ENCODE results near the gene FNDC11. TPM values are rescaled to one million over a fixed set of nuclear protein-coding genes. Genes with fewer than 3 reads are reported as not detected.

FNDC11 gene
- total and polyA plus RNA-seq, 2 of the 13 experiments (the other 11 are each of a cell fraction or from before 2014, with no cell fraction given) = 0.07 TPM; not detected in 1

DNA sequence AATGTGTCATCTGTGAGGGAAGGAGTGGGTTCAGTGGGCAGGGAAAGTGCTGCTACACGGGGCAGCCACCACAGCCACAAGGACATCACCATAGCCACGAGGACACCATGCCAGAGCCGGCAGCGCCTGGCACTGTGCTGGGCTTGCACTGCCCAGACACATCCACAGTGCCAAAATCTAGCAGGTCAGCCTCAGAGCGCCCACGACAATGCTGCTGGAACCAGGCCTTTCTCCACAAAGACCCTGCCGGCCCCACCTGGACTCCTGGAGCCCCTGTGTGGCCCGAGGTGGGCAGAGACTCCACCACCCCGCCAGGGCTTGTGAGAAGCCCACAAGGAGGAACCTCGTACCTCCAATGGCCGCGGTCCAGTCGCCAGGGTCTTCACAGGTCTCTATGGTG is 38.7 kb downstream of the FNDC11 start:
- Histone ChIP-seq H3K4me3 (replicated peaks in 1 of 3; ENCODE audit: insufficient read depth in 1 of 3, low read depth in 2 of 3, low read length in 3 of 3) (no peak overlapping the region), H3K4me2 (ENCODE audit: low read depth, low read length) (no peak overlapping the region), H3K4me1 (ENCODE audit: insufficient read depth, low read length) (peaks cover 11% of the 10 kb centered on the region; the same call in 1 of the 2 replicates), H3K79me2 (ENCODE audit: insufficient read depth, low read length) (no peaks in the 10 kb centered on the region), H3K27me3 (ENCODE audit: control insufficient read depth in 1 of 2, insufficient read depth in 2 of 2, low read length in 2 of 2) (no peaks in the 10 kb centered on the region), H4K20me1 (ENCODE audit: insufficient read depth, low read length) (no peaks in the 10 kb centered on the region), H3K9ac (ENCODE audit: insufficient read depth, low read depth, low read length) (no peak overlapping the region), H3K27ac (ENCODE audit: extremely low read length, insufficient read depth, low read length) (no peak overlapping the region), H3K36me3 (replicated peaks in 1 of 2; ENCODE audit: control insufficient read depth in 1 of 2, insufficient read depth in 2 of 2, low read length in 2 of 2) (peaks cover 17 to 20% of the 10 kb centered on the region in 2 experiments; a peak in 4 of 5 replicates), H3K9me3 (ENCODE audit: low read length) (no peaks in the 10 kb centered on the region), H2AFZ (ENCODE audit: low read length) (no peak overlapping the region)
- BruUV-seq (replicated peaks) = no TSS peak
- intact Hi-C loops (cut with micrococcal nuclease; ENCODE audit: unreplicated experiment) (no loop called here), in situ Hi-C loops (cut with HindIII; ENCODE audit: extremely low pct_ligation_motif_present, low pct_unique_long_range_greater_than_20kb) (no loop called here)
- no peak for DNase-seq (ENCODE audit: low spot score)
- POLR2A ChIA-PET = no interaction called here
- WGBS (ENCODE audit: low lambda C conversion rate) = 91% methylated on average over 13 of the region's 13 CpGs
- no peak for ATAC-seq
- TF ChIP-seq, protein P1, sequence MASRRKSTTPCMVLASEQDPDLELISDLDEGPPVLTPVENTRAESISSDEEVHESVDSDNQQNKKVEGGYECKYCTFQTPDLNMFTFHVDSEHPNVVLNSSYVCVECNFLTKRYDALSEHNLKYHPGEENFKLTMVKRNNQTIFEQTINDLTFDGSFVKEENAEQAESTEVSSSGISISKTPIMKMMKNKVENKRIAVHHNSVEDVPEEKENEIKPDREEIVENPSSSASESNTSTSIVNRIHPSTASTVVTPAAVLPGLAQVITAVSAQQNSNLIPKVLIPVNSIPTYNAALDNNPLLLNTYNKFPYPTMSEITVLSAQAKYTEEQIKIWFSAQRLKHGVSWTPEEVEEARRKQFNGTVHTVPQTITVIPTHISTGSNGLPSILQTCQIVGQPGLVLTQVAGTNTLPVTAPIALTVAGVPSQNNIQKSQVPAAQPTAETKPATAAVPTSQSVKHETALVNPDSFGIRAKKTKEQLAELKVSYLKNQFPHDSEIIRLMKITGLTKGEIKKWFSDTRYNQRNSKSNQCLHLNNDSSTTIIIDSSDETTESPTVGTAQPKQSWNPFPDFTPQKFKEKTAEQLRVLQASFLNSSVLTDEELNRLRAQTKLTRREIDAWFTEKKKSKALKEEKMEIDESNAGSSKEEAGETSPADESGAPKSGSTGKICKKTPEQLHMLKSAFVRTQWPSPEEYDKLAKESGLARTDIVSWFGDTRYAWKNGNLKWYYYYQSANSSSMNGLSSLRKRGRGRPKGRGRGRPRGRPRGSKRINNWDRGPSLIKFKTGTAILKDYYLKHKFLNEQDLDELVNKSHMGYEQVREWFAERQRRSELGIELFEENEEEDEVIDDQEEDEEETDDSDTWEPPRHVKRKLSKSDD (CRISPR knock-in tag; IDR thresholded peaks at IDR 0.05; ENCODE audit: low read depth) = no peak
- TF ChIP-seq CSRNP2 (CRISPR knock-in tag; conservative IDR thresholded peaks at IDR 0.05; ENCODE audit: low read depth) = no peak
- no peak for TF ChIP-seq ARNT2 (CRISPR knock-in tag; IDR thresholded peaks at IDR 0.05; ENCODE audit: low read depth)
- TF ChIP-seq AHR (CRISPR knock-in tag; IDR thresholded peaks at IDR 0.05) = no peak
- no peak for TF ChIP-seq ARNTL (CRISPR knock-in tag; IDR thresholded peaks at IDR 0.05)
- TF ChIP-seq ZNF354B (CRISPR knock-in tag; IDR thresholded peaks at IDR 0.05) = no peak
- TF ChIP-seq ADNP (CRISPR knock-in tag; IDR thresholded peaks at IDR 0.05) = no peak
- no peak for TF ChIP-seq CBFB (CRISPR knock-in tag; IDR thresholded peaks at IDR 0.05)
- no peak for TF ChIP-seq HCFC1 (IDR thresholded peaks at IDR 0.05; ENCODE audit: low read depth, low read length)
- TF ChIP-seq KDM6A (CRISPR knock-in tag; IDR thresholded peaks at IDR 0.05; ENCODE audit: low read depth) = no peak
- TF ChIP-seq RORA (CRISPR knock-in tag; IDR thresholded peaks at IDR 0.05) = no peak
- TF ChIP-seq, protein P2, sequence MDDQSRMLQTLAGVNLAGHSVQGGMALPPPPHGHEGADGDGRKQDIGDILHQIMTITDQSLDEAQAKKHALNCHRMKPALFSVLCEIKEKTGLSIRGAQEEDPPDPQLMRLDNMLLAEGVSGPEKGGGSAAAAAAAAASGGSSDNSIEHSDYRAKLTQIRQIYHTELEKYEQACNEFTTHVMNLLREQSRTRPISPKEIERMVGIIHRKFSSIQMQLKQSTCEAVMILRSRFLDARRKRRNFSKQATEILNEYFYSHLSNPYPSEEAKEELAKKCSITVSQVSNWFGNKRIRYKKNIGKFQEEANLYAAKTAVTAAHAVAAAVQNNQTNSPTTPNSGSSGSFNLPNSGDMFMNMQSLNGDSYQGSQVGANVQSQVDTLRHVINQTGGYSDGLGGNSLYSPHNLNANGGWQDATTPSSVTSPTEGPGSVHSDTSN (CRISPR knock-in tag; IDR thresholded peaks at IDR 0.05; ENCODE audit: borderline replicate concordance) = no peak
- no peak for TF ChIP-seq FOXK1 (CRISPR knock-in tag; IDR thresholded peaks at IDR 0.05; ENCODE audit: borderline replicate concordance, low read depth)
- TF ChIP-seq BHLHE40 (IDR thresholded peaks at IDR 0.05; ENCODE audit: low read length) = no peak
- no peak for TF ChIP-seq GFI1 (CRISPR knock-in tag; IDR thresholded peaks at IDR 0.05; ENCODE audit: borderline replicate concordance)
- no peak for TF ChIP-seq SOX13 (IDR thresholded peaks at IDR 0.05)
- TF ChIP-seq SOX13 (CRISPR knock-in tag; conservative IDR thresholded peaks at IDR 0.05 in 1 of 2, IDR thresholded peaks at IDR 0.05 in 1 of 2) = no peak
- TF ChIP-seq FOSL2 (CRISPR knock-in tag; IDR thresholded peaks at IDR 0.05) = no peak
- no peak for TF ChIP-seq SP4 (CRISPR knock-in tag; IDR thresholded peaks at IDR 0.05)
- TF ChIP-seq ZFY (CRISPR knock-in tag; IDR thresholded peaks at IDR 0.05) = no peak
- TF ChIP-seq ZNF543 (CRISPR knock-in tag; IDR thresholded peaks at IDR 0.05) = no peak
- no peak for FAIRE-seq
- CTCF ChIA-PET (ENCODE audit: low intra/inter-chr PET ratio, low total read pairs) = no interaction called here

Measured in HepG2 (cell line).